GM13977 (cell line): ENCODE measurements around the gene SP3.

ENCODE experiments used
- DNase-seq: peaks from one replicate; pipeline ENCODE4 v3.0.0; 2012; ENCODE audit warnings: low spot score
- CTCF ChIP-seq: IDR thresholded peaks from 2 replicates; pipeline ENCODE4 v1.5.1; 2012; ENCODE audit warnings: mild to moderate bottlenecking, control low read depth; ENCODE audit not compliant: insufficient read depth; ENCODE audit errors: extremely low read depth, missing control alignments
- in situ Hi-C: fragments of 300-500 bp; cut with MboI; formaldehyde crosslinking; loops from one replicate; pipeline ENCODE4 v1.12.0; 2022; ENCODE audit warnings: low sequenced_read_pairs, low pct_unique_long_range_greater_than_20kb, mixed read lengths, inconsistent platforms; ENCODE audit not compliant: unreplicated experiment

SP3 gene

GRCh38 chr2:173997753-173998152 lies 32.6 kb upstream of the SP3 start:
- no peak for DNase-seq
- TF ChIP-seq CTCF, result no peak
- in situ Hi-C loops, result no loop called here

DNA sequence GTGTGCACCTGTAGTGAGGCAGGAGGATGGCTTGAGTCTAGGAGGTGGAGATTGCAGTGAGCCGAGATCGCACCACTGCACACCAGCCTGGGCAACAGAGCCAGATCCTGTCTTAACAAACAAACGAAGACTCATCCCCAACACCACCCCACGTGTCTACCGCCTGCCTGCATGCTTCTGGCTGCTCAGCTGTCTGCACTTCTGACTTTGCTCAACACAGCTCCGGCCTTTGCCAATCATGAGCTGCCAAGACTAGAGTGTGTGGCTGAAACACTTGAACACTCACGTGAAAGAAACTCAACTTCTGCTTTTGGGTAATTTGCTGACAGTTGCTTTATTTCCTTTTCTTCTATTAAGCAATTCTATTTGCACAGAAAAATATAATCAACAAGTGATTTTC lies 32.1 kb upstream of the SP3 start:
- no peak for TF ChIP-seq CTCF
- in situ Hi-C loops, result no loop called here
- DNase-seq, result peak; percentile 56

DNA sequence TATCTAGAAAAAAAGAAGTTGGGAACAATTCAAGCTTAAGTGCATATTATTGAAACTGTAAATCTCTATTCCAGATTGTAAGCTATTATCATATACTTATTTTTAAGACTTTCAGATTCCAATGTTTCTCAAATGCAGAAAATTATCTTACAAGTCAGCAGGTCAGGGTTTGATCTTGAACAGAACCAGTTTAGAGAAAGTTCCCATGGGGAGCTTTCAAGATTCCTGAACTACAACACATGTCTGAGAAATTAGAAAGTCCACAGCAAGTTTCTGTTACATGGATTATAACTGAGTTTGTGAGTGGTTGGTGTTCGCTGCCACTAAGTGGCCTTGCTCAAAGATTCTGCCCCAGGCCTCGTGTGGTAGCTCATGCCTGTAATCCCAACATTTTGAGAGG lies 31.6 kb upstream of the SP3 start:
- TF ChIP-seq CTCF, result no peak
- in situ Hi-C loops, result no loop called here

DNA sequence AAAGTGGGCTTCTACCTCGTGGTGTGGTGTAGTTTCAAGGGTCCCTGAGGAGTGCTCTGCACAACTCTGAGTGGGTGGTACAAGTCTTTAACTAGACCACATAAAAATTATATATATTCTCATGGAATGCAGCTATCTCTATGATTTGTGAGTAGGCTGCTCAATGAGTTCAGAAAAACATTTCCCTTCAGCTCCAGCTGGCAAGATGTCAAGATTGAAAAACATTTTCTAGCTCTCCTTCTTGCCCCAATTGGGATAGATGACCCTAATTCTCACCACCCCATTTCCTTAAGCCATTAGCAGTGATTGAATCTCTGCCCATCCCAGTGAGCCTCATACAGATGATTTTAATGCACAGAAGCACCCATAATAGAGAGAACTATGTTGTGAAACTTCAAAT lies 28.3 kb upstream of the SP3 start:
- no peak for TF ChIP-seq CTCF
- DNase-seq, result no peak

More for the DNA sequence above, 31.6 kb upstream of the SP3 start:
- no peak for DNase-seq

DNA sequence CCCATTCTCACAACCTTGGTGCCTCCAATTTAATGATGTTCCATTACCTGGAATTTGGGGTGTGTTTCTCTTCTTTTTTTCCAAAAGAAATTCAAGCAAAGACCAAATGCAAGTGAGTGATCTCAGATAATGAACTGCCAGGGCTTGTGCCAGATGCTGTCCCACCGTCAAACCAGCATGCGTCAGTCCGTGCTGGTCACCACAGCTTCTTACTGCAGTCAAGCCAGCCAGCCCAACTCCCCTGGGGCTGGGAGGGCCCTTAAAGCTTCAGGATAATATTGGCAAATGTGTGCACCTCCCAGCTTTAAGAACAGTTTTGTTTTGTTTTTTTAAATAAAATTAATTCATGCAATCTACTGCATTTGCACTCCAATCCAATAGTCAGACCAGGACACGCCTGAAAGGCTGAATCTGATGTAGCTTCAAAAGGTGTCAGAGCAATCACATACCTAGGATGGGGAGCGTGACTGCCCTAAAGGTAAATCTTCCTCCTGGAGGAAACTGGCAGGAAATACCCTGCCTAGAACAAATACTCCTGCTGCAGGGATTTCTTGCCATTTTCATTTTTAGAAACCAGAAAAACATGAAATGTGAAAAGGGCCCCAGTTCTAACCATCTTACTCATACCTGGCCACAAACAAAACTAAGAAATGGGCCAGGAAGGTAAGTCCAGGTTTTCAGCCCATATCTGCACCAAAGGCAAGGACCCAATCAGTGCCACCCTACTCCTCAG lies 26.8 kb upstream of the SP3 start:
- DNase-seq, result no peak
- in situ Hi-C loops, result no loop called here
- no peak for TF ChIP-seq CTCF

More for the DNA sequence above, 28.3 kb upstream of the SP3 start:
- in situ Hi-C loops, result no loop called here

DNA sequence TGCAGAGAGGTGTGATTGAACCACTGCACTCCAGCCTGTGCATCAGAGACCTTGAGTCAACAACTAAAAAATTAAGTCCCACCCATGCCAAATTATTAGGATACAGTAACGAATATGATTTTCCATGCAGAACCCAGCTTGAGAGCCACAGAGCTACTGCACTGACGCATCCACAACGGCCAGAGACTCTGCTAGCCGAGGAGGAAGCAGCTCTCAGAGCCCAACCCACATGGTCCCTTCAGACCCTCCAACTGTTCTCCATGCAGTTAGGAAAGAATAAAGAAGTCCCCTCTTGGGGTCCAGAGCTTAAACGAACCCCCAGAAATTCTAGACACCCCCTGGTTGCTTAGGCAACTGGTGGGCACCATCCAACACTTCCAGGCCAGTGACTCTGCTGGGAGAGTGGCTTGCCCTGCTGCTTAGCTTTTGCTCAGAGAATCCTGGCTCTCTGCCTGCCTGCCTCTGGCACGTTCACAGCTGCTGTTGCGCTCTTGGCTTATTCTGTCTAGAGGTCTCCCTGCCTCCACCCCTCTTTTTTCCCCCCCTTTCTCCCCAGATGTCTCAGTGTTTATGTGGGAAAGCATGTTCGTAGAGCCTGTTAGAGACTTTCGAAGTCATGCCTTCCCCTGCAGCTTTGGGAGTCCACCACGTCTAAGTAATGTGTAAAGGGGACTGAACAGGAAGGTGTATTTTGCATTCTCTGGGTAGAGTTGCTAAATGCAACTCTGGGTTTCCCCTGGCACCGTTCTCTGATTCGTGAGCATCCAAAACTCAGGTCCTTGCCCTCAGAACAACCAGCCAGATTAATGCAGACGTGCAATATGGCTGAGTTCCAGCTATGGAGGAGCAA lies 26.0 kb upstream of the SP3 start:
- no peak for DNase-seq
- no peak for TF ChIP-seq CTCF
- in situ Hi-C loops, result no loop called here
